ENCODE results near the gene PCK2.

The PCK2 gene

GRCh38 chr14:24139272-24139934, 45.3 kb downstream of the PCK2 start:
- DNase-seq, result peak; percentile 32

GRCh38 chr14:24141097-24141880, 47.2 kb downstream of the PCK2 start, which contains the start of gene EMC9:
TSS of gene EMC9 (minus strand) at chr14:24141591. CDS start at chr14:24141304, 287 bp downstream.
- DNase-seq, result peak; percentile 100

- DNase-seq, result no peak
Measured at GRCh38 chr14:24143511-24143910, 49.4 kb downstream of the PCK2 start.

GRCh38 chr14:24144451-24144850, 50.3 kb downstream of the PCK2 start:
- DNase-seq, result no peak

GRCh38 chr14:24145219-24145618, 51.1 kb downstream of the PCK2 start:
- no peak for DNase-seq

- no peak for DNase-seq
Measured at GRCh38 chr14:24145690-24146452, 51.8 kb downstream of the PCK2 start.

GRCh38 chr14:24146453-24146977, 52.4 kb downstream of the PCK2 start, which contains the start of gene PSME2:
TSS of gene PSME2 (minus strand) at chr14:24146610. CDS start at chr14:24146581, 29 bp downstream.
- peak; percentile 88 for DNase-seq

- DNase-seq, result peak; percentile 99
Measured at GRCh38 chr14:24146978-24147760, 53.1 kb downstream of the PCK2 start, which contains the start of gene RNF31. TSS of gene RNF31 (plus strand) at chr14:24147498. CDS start at chr14:24147699, 201 bp downstream.

- no peak for DNase-seq
Measured at GRCh38 chr14:24147761-24148428, 53.8 kb downstream of the PCK2 start.

- DNase-seq, result no peak
Measured at GRCh38 chr14:24149302-24149969, 55.3 kb downstream of the PCK2 start.

GRCh38 chr14:24150061-24150460, 56.0 kb downstream of the PCK2 start:
- DNase-seq, result no peak

GRCh38 chr14:24150567-24150966, 56.5 kb downstream of the PCK2 start:
- DNase-seq, result no peak

GRCh38 chr14:24150993-24151392, 56.9 kb downstream of the PCK2 start:
- DNase-seq, result no peak

- no peak for DNase-seq
Measured at GRCh38 chr14:24151404-24152080, 57.4 kb downstream of the PCK2 start.

Measured in activated naive CD4-positive, alpha-beta T cell treated with Interleukin-2 at 50 U/mL for 16 hours (primary cell).